Esophagus muscularis mucosa (tissue), 3 donors: Measurements from ENCODE around the gene OGFOD3.
"Not testable (repeated sequence)": the region's sequence is repeated elsewhere in the genome, so short reads cannot be mapped to it uniquely, and the experiment has no call there.

Experiments
- CTCF ChIP-seq, 3 experiments: fragments of 200-600 bp in 2 of 3; fragments of 450-650 bp in 1 of 3; sonication (generic) in 2 of 3; IDR thresholded peaks; one replicate each; pipeline ENCODE4 v1.5.1; 2017 to 2019; ENCODE audit warnings: antibody characterized with exemption in 3 of 3, mild to moderate bottlenecking in 2 of 3, moderate library complexity in 1 of 3
- POLR2A ChIP-seq: fragments of 450-650 bp; IDR thresholded peaks from one replicate; pipeline ENCODE4 v1.6.1; 2017; ENCODE audit warnings: antibody characterized with exemption, moderate library complexity, mild to moderate bottlenecking, low read depth
- POLR2AphosphoS5 ChIP-seq, 2 donors: sonication (generic); formaldehyde crosslinking; IDR thresholded peaks; one replicate each; pipeline ENCODE4 v1.6.1; 2017; ENCODE audit warnings: antibody characterized with exemption in 2 of 2

- TF ChIP-seq CTCF (IDR thresholded peaks at IDR 0.05); POLR2A; POLR2AphosphoS5 (IDR thresholded peaks at IDR 0.05): not testable (repeated sequence)
These were observed 6.3 kb downstream of the OGFOD3 start for GRCh38 chr17:82412081-82412480.
